ENCODE data around the gene PON2.

Gene PON2

GRCh38 chr7:95441042-95441823 lies 6.4 kb upstream of the PON2 start:
- no peak for DNase-seq

- DNase-seq, result no peak
Measured at GRCh38 chr7:95440394-95441038, 5.7 kb upstream of the PON2 start.

- no peak for DNase-seq
Measured at GRCh38 chr7:95436407-95436806, 1.6 kb upstream of the PON2 start.

- DNase-seq, result no peak
Measured at GRCh38 chr7:95435422-95435780, 573 bp upstream of the PON2 start.

GRCh38 chr7:95433952-95434556 lies 774 bp downstream of the PON2 start:
- no peak for DNase-seq

GRCh38 chr7:95433129-95433528 lies 1.7 kb downstream of the PON2 start:
- DNase-seq, result no peak

- no peak for DNase-seq
Measured at GRCh38 chr7:95432606-95433005, 2.2 kb downstream of the PON2 start.

- DNase-seq, result no peak
Measured at GRCh38 chr7:95430864-95431263, 4.0 kb downstream of the PON2 start.

GRCh38 chr7:95429241-95429990 lies 5.4 kb downstream of the PON2 start:
- DNase-seq, result no peak

GRCh38 chr7:95427914-95428516 lies 6.8 kb downstream of the PON2 start:
- no peak for DNase-seq

- no peak for DNase-seq
Measured at GRCh38 chr7:95427166-95427565, 7.7 kb downstream of the PON2 start.

GRCh38 chr7:95425694-95426093 lies 9.1 kb downstream of the PON2 start:
- no peak for DNase-seq

GRCh38 chr7:95424716-95425115 lies 10.1 kb downstream of the PON2 start:
- no peak for DNase-seq

GRCh38 chr7:95421847-95422444 lies 12.9 kb downstream of the PON2 start:
- DNase-seq, result no peak

- DNase-seq, result no peak
Measured at GRCh38 chr7:95421000-95421846, 13.6 kb downstream of the PON2 start.

GRCh38 chr7:95412075-95412474 lies 22.8 kb downstream of the PON2 start:
- no peak for DNase-seq

- no peak for DNase-seq
Measured at GRCh38 chr7:95411666-95412065, 23.2 kb downstream of the PON2 start.

GRCh38 chr7:95411036-95411435 lies 23.8 kb downstream of the PON2 start:
- DNase-seq, result no peak

- no peak for DNase-seq
Measured at GRCh38 chr7:95407751-95408150, 27.1 kb downstream of the PON2 start.

GRCh38 chr7:95405800-95406199 lies 29.0 kb downstream of the PON2 start:
- no peak for DNase-seq

GRCh38 chr7:95405208-95405607 lies 29.6 kb downstream of the PON2 start:
- DNase-seq, result no peak
